Ovary (tissue), 3 donors: ENCODE results near the gene MAML2.

Experiments
- EP300 ChIP-seq: sonication (generic); formaldehyde crosslinking; IDR thresholded peaks from one replicate; pipeline ENCODE4 v1.6.1; 2017; ENCODE audit warnings: antibody characterized with exemption
- POLR2A ChIP-seq: fragments of 450-650 bp; IDR thresholded peaks from one replicate; pipeline ENCODE4 v1.6.1; 2017; ENCODE audit warnings: antibody characterized with exemption, mild to moderate bottlenecking, moderate library complexity
- TF ChIP-seq, protein P1 (sequence below), 3 donors: fragments of 450-650 bp in 2 of 3; fragments of 200-600 bp in 1 of 3; IDR thresholded peaks; one replicate each; pipeline versions ENCODE4 v1.5.1 to v1.8.0; 2016 to 2022; ENCODE audit warnings: antibody characterized with exemption in 3 of 3, mild to moderate bottlenecking in 1 of 3
- donor health status: DM: no; HTN: no; CAD: no.

DNA sequence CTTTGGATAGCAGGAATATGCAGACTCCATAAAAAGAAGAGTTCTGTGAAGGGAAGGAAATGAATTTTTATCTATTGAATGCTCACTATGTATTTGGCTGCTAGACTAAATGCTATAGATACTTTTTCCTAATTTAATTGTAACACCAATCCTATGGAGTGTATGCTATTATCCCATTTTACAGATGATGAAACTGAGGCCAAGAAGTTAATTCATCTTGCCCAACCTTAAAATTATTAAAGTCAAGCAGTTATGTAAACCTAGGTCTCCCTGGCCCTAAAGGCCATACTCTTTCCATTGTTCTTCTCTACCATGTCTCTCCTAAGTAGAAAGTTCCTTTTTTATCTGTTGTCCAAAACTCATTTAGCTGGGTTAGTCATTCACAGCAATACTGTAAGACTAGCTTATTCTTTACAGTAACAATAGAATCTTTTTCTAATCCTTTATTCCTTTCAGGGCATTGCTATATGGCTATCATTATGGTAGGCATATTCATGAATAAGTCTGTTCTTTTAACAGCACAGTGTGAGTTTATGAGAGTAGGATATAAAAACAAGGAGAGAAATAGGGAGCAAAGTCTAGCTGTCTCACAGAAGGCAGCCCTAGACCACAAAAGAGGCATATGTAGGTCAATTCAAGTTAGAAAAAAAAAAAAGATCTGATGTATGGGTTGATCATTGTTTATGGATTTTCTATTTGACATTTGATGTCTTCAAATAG lies 50.5 kb downstream of the MAML2 start:
- TF ChIP-seq, protein P1, sequence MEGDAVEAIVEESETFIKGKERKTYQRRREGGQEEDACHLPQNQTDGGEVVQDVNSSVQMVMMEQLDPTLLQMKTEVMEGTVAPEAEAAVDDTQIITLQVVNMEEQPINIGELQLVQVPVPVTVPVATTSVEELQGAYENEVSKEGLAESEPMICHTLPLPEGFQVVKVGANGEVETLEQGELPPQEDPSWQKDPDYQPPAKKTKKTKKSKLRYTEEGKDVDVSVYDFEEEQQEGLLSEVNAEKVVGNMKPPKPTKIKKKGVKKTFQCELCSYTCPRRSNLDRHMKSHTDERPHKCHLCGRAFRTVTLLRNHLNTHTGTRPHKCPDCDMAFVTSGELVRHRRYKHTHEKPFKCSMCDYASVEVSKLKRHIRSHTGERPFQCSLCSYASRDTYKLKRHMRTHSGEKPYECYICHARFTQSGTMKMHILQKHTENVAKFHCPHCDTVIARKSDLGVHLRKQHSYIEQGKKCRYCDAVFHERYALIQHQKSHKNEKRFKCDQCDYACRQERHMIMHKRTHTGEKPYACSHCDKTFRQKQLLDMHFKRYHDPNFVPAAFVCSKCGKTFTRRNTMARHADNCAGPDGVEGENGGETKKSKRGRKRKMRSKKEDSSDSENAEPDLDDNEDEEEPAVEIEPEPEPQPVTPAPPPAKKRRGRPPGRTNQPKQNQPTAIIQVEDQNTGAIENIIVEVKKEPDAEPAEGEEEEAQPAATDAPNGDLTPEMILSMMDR (IDR thresholded peaks at IDR 0.05): no peak
- TF ChIP-seq POLR2A (no peak), EP300 (no peak)
